Epidermal melanocyte (primary cell): ENCODE data around the gene NTN3.
A peak's percentile ranks its signal among the peaks of the same experiment; 100 is the strongest.
"Not testable (repeated sequence)": the region's sequence is repeated elsewhere in the genome, so short reads cannot be mapped to it uniquely, and the experiment has no call there.

Experiments
- DNase-seq: peaks from one replicate; pipeline ENCODE4 v3.0.0; 2011; ENCODE audit warnings: low spot score; ENCODE audit not compliant: insufficient read length

The NTN3 gene

DNA sequence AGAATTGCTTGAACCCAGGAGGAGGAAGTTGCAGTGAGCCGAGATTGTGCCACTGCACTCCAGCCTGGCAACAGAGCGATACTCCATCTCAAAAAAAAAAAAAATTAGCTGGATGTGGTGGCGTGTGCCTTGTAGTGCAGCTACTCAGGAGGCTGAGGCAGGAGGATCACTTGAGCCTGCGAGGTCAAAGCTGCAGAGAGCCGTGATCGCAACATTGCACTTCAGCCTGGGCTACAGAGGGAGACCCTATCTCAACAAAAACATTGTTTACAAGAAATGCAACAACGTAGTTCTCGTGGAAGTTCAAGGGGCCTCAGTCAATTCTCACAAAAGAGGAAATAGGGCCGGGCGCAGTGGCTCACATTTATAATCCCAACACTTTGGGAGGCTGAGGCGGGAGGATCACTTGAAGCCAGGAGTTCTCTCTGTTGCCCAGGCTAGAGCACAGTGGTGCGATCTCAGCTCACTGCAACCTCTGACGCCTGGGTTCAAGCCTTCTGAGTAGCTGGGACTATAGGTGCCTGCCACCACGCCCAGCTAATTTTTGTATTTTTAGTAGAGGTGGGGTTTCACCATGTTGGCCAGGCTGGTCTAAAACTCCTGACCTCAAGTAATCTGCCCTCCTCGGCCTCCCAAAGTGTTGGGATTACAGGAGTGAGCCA, 29.8 kb upstream of the NTN3 start:
- DNase-seq = not testable (repeated sequence)

DNA sequence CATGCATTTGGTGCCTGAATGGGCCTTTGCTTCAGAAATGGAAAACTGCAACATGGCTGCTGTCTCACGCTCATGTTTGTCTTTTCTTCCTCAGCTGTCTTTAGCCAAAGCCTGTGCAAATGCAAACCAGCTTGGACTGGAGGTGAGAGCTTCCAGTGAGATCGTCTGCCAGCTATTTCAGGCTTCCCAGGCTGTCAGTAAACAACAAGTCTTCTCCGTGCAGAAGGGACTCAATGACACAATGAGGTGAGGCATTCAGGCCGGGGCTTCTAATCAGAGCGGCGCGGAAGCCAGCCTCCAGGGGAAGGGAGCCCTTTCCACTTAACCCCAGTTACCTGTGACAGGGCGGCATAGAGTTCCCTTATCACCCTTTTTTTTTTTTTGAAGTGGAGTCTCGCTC, 27.5 kb upstream of the NTN3 start:
- DNase-seq = no peak

DNA sequence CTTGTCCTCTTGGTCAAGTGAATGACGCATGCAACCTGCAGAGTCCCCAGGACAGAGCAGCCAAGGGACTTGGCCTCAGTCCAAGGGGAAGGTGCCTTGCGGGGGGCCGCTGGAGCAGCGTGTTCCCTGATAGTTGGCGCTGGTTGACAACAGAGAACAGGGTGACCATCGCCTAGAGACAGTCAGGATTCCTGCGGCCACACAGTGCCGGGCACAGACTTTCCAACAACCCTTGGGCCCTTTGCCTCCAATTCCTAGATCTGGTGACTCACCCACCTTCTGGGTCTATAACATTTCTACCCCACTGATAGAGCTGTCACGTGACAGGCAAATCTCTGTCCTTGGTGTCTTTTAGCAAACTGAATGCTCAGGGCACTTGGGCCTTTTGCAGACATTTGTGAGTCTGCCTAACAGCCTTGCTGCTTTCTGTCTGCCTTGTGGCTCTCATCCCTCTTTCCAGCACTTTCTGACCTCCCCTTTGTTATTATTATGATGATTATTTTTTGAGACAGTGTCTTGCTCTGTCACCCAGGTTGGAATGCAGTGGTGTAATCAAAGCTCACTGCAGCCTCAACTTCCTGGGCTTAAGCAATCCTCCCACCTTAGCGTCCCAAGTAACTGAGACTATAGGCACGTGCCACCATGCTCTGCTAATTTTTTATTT, 23.0 kb upstream of the NTN3 start:
- no peak for DNase-seq

DNA sequence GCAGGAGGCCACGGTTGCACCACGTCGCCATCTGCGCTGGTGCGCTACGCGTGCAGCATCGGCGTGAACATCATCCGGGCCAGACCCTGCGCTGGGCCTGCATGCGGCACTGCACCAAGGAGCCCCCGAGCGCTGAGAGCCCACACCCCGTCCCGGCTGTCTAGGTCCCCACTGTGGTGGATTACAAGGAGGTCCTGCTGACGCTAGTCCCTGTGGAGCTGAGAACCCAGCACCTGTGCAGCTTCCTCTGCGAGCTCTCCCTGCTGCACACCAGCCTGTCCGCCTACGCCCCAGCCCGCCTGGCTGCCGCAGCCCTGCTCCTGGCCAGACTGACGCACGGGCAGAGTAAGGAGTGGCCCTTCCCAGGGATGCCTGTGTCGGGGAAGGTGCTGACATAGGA, 22.0 kb upstream of the NTN3 start:
- DNase-seq = no peak

DNA sequence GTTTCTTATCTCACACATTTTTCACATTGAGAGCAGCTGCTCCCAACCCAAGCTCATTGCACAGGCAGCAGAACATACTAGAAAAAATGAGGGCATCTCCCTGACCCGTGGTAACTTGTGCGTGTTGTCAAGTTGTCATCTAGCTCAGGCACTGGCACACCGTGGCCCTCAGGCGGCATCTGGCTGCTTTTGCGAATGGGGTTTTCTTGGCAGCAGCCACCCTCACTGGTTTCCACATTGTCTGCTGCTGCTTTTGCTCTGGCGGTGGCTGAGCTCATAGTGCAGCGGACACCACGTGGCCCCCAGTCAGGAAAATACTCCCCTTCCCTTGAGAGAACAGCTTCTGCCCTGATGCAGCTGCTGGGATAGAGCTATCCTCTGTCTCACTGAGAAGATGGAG, 20.6 kb upstream of the NTN3 start:
- no peak for DNase-seq

DNA sequence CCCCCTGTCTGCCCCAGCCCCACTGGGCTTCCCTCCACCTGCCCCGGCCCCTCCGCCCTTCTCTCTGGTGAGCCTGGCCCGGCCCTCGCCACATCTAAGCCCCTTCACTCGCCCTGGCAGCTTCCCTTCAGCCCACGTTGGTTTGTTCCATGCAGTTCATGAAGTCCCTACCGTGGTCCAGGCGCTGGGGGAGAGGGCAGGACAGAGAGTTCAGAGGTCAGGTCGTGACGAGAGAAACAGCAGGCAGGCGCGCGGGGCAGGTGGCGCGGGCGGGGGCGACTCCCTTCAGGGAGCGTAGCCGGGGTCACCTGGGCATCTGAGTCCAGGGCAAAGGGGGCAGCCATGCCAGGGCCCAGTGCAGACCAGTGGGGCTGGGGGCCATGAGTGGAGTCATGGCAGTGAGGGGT, 20.1 kb upstream of the NTN3 start:
- no peak for DNase-seq

DNA sequence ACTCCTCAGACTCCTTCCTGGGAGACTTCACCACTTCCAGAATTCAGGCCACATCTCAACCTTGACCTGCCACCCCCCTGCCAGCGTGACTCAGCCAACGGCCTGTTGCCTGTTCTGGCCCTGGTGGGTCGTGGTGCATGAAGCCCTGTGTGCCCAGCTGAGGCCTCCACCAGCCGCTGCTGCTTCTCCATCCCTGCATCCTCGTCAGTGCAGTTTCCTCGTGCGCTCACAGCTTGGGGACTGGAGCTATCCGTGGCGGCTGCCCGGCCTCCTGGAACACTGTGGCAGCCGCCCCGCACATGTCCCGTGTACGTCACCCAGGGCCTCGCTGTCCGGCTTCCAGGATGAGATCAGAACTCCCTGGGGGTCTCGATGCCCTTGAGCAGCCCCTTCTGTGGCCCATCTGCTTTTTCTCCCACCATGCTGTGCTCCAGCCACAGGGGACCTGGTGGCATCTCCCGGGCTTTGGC, 19.2 kb upstream of the NTN3 start:
- no peak for DNase-seq

DNA sequence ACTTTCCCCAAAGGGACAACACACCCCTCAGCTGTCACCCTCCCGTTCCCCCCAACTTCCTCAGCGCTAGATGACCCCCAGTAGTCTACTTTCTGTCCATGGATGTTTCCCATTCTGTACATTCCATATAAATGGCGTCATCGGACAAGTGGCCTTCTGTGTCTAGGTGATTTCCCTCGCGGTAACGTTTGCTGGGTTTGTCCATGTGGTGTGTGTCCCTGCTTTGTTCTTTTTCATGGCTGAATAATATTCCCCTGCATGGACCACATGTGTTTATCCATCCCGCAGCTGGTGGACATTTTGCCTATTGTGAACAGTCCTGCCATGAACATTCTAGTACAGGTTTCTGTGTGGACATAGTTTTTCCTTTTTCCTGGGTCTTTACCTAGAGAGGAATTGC, 18.4 kb upstream of the NTN3 start:
- DNase-seq = peak; percentile 4

DNA sequence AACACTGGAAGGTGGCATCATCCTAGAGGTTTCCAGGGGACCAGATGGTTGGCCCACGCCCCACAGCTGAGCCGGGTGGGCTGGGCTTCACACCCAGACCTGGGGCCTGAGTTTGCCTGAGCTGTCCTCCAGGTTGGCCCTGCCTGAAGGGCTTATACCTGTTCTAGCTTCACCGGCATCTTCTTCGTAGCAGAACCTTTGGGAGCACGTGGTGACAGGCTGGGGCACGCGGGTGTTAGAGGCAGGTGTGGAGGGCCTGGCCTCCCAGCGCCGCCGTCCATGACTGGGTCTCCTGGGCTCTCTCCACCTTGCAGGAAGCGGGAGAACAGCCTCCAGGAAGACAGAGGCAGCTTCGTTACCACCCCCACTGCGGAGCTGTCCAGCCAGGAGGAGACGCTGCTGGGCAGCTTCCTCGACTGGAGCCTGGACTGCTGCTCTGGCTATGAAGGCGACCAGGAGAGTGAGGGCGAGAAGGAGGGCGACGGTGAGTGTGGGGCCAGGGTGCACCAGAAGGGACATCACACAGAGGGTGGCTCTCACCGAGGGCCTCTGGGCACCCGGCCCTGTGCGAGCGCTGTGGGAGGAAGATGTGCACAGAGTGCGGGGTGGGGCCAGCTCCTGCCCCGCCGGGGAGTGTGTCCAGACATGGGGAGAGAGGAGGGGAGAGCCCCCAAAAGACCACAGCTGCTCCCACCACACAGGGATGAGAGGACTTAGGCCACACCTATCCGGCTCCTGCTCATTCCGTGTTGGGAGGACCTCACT, 15.8 kb upstream of the NTN3 start:
- DNase-seq = no peak

DNA sequence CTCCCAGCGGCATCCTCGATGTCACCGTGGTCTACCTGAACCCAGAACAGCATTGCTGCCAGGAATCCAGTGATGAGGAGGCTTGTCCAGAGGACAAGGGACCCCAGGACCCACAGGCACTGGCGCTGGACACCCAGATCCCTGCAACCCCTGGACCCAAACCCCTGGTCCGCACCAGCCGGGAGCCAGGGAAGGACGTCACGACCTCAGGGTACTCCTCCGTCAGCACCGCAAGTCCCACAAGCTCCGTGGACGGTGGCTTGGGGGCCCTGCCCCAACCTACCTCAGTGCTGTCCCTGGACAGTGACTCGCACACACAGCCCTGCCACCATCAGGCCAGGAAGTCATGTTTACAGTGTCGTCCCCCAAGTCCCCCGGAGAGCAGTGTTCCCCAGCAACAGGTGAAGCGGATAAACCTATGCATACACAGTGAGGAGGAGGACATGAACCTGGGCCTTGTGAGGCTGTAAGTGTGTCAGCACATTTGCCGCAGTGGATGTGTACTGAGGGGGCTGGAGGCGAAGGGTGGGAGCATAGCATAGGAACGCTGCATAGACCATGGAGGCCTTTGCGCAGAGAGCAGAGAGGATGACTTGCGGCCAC, 14.4 kb upstream of the NTN3 start:
- peak; percentile 5 for DNase-seq

DNA sequence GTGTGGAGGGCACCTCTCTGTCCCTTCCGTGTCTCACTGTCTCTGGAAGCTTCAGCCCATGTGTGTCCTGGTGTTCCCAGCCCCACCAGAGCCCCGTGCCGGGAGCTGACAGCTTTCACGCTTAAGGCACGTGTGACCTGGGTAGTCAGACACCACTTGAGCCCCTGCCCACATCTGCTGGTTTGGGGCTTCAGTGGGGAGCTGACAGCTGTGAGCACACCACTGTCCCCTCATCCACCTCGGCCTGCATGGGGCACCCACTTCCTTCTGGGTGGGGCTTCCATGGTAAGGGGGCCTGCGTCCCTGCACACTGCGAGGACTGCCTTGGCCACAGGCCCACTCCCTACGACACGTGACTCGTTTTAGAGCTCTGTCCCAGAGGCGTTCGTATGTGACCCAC, 13.8 kb upstream of the NTN3 start:
- peak; percentile 8 for DNase-seq

DNA sequence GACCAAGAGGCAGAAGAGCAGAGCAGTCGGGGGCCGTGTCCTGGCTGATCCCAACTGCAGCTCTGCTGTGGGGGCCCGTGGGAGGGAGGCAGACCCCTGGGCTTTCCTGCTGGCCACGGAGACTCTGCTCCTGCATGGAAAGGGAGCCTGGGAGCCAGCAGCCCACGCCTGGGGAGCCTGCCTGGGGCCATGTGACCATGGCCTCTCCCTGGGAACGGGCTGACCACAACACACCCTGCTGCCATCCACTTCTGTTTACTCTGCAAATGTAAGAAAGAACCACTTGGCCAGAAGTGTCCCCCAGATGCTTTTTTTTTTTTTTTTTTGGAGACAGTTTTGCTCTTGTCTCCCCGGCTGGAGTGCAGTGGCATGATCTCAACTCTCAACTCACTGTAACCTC, 13.2 kb upstream of the NTN3 start:
- DNase-seq = peak; percentile 6

DNA sequence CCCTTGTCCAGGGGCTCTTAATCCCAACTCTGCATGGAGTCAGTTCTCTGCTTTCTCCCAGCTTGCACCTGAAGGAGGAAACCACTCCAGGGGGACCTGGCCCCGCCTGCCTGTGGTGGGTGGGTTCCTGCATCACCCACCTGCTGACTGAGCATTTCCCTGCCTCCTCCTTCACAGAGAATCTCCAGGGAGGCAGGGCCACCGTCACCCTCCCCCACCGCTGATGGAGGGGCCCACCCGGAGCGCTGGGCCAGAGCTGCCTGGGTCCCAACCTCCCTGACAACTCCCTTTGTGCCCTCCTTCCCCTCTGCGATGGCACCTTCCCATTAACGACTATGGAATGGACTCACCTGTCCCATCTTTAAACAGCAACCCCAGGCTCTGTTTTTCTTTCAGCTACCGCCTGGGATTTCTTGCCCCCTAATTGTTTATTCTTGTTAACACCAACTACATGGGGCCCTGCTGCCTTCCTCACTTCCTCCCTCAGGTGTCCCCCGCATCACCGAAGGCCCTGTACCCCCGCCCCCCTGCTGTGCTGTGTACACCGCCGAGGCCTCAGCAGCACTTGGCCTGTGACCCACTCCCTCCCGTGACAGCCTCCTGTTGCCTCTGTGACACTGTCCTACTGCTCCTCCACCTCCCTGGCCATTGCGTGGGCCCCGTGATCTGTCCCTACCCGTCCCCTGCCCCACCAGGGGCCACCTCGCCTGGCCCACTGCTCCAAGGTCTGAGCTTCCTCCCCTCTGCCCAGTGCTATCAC, 12.0 kb upstream of the NTN3 start:
- peak; percentile 10 for DNase-seq

DNA sequence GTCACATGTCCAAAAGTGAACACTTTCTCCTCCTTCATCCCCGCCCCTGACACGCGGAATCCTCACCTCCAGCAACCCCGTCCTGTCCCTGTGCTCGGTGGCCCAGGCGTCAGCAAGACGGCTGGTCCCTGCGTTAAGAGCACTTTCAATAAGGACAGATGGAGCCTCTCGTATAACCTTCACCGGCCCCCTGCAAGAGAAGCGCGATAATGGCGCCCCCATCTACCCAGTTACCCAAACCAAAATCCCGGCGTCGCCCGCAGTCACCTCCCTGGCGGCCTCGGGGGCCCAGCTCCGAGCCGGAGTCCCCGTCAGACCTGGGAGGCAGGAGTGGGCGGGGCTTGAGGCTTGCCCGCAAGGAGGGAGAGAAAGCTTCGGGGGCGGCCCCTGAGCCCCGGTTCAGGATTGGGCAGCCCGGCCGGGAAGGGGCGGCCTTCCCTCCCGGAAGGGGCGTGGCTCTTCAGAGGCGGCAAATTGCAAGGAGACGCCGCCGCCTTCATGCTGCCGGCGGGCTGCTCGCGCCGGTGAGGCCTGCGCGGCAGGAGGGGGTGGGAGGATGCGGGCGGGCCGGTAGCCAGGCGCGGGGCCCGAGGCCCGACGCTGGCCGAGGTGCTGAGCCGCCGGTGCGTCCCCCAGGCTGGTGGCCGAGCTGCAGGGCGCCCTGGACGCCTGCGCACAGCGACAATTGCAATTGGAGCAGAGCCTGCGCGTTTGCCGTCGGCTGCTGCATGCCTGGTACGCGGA, 11.3 kb upstream of the NTN3 start, which contains the start of gene TEDC2:
Gene TEDC2 (plus strand): TSS at position 463 of the 744 bp plus-strand sequence. CDS start 36 bp downstream, at position 499.
- DNase-seq = peak; percentile 100

DNA sequence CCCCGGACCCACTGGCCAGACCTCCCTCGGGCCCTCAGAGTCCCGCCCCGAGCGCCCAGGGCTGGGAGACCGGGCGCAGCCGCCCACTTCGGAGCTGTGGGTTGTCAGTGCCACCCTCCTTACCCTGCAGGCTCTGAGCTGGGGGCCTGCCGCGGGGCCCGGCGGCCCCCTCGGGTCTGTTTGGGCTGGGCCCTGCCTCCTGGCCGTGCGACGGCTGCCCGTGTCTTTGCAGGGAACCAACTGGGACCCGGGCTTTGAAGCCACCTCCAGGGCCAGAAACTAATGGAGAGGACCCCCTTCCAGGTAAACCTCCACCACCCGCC, 10.7 kb upstream of the NTN3 start:
- no peak for DNase-seq

DNA sequence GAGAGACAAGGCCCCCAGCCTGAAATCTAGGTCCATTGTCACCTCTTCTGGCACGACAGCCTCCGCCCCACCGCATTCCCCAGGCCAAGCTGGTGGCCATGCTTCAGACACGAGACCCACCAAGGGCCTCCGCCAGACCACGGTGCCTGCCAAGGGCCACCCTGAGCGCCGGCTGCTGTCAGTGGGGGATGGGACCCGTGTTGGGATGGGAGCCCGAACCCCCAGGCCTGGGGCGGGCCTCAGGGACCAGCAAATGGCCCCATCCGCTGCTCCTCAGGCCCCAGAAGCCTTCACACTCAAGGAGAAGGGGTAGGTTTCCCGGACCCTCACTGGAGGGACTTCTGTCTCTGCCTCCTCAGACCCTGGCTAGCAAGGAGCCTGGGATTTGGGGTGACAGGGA, 10.2 kb upstream of the NTN3 start:
- peak; percentile 15 for DNase-seq

DNA sequence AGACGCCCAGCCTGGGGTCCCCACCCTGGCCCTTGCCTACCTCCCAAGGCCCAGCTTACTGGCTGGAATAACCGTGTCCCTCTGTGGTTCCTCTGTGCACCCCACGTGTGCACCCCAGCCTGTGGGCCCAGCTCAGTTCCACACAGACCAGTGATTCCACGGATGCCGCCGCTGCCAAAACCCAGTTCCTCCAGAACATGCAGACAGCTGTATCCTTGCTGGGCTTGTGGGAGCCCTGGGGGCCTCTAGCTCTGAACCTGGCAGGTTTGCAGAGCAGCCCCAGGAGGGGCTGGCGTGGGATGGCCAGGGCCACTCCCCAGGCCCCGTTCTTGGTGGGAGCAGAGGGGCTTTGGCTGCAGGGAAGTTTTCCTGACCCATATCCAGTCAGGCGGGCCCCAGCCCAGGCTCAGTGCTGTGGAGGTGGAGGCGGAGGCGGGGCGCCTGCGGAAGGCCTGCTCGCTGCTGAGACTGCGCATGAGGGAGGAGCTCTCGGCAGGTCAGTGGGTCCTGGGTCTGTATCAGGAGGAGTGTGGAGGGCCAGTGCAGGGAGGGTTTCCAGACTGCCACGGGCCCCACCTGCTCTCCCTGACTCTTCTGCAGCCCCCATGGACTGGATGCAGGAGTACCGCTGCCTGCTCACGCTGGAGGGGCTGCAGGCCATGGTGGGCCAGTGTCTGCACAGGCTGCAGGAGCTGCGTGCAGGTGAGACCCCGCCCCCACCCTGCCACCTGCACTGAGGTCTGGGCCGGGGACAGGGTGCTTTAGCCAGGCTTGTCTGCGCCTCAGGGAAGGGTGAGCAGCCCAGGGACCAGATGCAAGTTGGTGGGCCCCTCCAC, 8.8 kb upstream of the NTN3 start:
- DNase-seq = peak; percentile 5

DNA sequence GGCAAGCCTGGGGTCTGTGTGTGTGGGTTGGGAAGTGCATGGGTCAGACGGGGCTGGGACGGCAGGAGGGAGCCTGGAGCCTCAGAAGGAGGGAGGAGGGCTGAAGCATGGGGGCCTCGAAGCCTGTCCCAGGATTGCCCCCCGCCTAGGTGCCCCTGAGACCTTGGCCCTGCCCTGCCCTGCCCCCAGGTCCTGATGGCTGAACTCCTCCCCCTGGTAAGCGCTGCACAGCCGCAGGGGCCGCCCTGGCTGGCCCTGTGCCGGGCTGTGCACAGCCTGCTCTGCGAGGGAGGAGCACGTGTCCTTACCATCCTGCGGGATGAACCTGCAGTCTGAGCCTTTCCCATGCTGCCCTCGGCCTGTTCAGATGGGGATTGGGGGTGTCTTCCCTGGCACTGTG, 6.8 kb upstream of the NTN3 start:
- DNase-seq = peak; percentile 10

DNA sequence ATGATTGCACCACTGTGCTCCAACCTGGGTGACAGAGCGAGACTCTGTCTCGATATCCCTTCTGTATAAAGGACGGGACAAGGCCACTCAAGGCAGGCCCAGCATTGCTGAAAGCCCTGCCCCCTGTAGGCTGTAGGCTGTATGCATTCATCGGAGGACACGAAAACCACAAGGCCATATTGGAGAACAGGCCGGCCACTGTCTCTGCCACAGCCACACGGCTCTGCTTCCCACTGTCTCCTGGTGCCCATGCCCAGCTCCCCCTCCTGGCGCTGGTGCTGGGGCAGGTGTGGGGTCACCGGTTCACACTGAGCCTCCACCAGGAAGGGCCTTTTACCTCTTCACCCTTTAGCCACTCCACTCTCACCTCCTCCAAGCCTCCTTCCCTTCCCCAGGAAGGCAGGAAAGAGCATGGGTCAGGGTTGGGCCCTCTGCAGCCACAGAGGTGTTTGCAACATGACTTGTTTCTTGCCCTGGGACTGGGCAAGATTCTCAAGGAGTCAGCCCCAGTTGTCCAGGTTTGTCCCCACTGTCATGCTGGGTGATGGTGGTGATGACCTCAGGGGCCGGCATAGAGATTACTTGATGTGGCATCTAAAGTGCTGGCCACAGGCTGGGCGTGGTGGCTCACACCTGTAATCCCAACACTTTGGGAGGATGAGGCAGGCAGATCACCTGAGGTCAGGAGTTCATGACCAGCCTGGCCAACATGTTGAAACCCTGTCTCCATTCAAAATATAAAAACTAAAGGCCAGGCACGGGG, 5.3 kb upstream of the NTN3 start:
- DNase-seq = peak; percentile 16
